Stimulated activated CD4-positive, alpha-beta T cell treated with anti-CD3 and anti-CD28 coated beads, Interleukin-12 subunit alpha, Interleukin-12 subunit beta, amount 100 ng/mL, for 48 hours (primary cell): Measurements from ENCODE around the gene AMMECR1.
"Not testable (repeated sequence)": the region's sequence is repeated elsewhere in the genome, so short reads cannot be mapped to it uniquely, and the experiment has no call there.

ENCODE experiments used
- DNase-seq, 3 donors: peaks; one replicate each; pipeline ENCODE4 v3.0.0-alpha.2; 2020; ENCODE audit warnings: low read depth in 2 of 3, low spot score in 1 of 3

The AMMECR1 gene

DNA sequence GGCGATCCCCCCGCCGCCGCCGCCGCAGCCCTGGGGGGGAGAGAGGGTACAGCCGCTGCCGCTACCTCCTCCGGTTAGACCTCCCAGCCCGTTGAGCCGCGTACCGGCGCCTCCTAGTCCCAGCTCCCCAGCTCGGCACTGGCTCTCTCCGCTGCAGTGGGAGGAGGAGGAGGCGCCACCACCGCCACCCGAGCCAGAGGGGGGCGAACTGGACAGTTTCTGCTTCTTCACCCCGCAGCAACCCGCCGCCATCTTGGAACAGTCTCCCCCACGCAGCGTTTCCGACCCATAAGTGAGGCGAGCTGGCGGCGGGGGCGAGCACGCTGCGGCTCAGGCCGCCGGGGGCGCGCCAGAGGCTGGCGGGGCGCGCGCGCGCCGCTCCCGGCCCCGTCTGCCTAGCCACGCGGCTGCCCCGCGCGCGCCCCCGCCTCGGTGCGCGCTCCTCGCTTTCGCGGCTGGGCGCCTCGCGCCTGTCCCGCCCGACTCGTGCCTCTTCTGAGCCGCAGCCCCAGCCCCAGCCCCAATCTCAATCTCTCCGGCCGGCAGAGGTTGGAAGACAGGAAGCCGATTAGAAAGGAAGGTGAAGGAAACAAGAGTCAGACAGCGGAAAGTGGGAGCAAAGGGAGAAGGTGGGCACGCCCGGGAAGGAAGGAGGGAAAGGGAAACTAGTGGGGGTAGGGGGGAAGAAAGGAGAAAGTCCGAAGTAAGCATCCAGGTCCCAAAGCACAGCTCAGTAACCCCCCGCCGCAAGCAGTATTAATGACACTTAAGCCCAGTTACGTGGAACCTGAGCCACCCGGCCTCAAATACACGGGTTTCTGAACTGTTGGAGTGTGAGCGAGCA lies at the start of gene AMMECR1:
AMMECR1 (minus strand) TSS at position 266 of the 844 bp plus-strand sequence; CDS start at position 252, 14 bp downstream.
- DNase-seq, result peak; percentile 42 to 70 (median 66)

DNA sequence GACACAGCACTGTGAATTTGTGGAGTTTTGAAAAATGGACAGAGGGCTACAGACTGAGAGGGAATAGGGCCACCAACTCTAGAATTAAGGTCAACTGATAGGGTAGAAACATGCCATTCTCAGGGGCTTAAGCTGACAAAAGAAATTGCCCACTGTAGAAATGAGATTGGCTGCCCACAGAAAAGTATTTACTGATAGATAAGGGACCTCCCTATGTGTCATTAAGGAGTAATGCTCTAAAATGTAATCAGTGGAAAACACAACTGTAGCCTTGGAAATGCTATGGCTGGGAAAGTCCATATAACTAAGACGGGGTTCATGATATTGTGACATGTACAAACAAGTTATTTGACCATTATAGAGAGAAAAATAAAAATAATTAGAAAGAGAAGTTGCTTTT lies 45.4 kb upstream of the AMMECR1 start:
- no peak for DNase-seq

DNA sequence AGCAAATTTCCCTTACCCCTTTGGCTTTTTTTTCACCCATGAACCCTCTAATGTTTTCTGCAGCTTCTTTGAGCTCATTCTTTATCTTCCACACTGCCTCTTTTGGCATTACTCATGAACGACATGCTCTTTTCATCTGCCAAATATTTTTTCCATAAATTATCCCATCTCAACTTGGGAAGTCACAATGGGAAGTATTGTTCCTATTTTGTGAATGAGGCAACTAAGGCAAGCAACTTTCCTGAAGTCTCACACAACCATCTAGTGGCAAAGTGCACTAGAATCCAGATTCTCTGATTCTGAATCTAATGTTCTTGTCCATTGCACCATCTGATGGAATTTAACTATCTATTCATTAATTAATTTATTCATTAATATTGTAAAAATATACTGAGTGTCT lies 41.4 kb upstream of the AMMECR1 start:
- no peak for DNase-seq

DNA sequence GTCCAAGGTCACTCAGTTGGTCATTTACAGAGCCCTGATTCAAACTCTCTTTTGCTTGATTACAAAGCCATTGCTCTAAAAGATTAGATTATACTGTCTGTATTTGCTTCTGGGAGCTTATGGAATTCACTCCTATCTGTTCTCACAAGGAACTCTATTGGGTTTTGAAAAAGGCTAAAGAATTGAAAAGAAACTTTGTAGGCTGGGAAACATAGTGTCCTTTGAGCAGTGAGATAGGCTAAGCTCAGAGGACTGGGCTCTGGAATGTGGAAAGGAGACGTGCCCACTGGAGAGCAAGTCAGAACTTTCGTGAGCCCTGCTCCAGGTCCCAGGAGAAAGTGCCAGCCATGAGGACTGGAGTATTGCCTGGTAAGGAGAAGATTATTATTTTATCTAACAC lies 40.7 kb upstream of the AMMECR1 start, which contains the start of gene RTL9:
RTL9 (plus strand) TSS at position 301 of the 400 bp plus-strand sequence. CDS start 91,770 bp downstream, outside the sequence.
- no peak for DNase-seq

DNA sequence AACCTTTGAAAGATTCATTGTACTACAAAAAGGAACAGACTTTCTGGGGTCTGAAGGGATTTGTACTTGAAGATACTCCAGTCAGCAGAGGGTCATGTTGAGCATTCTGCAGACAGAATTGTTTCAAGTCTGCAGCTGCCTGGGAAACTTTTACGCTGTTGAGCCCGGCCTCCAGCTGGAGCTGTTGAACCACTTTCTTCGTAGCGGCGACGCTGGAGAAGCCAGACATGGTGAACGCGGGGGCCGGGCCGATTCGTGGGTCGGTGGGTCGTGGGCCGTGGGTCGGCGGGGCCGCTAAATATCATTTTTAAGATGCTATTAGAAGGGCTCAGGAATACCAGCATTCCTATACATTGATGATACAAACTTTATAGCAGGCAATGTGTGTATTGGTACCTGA lies 28.8 kb upstream of the AMMECR1 start:
- no peak for DNase-seq

DNA sequence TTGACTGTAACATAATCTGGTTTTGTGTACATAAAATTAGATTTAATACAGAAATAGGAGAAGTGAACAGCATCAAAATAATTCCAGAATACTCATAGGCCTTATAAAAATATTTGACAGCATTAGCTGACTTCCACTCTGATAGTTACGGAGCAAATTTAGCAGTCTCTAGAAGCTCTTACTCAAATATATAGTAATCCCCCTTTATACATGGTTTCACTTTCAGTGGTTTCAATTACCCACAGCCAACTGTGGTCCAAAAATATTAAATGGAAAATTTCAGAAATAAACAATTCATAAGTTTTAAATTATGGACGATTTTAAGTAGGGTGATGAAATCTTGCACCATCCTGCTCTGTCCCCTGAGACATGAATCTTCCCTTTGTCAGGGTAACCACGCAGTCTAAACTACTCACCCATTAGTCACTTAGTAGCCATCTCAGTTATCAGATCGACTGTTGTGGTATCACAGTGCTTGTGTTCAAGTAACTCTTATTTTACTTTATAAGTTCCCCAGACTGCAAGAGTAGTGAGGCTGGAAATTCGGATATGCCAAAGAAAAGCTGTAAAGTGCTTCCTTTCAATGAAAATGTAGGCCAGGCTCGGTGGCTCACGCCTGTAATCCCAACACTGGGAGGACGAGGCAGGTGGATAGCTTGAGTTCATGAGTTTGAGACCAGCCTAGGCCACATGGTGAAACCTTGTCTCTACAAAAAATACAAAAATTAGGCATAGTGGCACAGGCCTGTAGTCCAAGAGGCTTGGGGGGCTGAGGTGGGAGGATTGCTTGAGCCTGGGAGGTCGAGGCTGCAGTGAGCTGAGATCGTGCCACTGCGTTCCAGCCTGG lies 23.5 kb upstream of the AMMECR1 start:
- DNase-seq, result no peak

DNA sequence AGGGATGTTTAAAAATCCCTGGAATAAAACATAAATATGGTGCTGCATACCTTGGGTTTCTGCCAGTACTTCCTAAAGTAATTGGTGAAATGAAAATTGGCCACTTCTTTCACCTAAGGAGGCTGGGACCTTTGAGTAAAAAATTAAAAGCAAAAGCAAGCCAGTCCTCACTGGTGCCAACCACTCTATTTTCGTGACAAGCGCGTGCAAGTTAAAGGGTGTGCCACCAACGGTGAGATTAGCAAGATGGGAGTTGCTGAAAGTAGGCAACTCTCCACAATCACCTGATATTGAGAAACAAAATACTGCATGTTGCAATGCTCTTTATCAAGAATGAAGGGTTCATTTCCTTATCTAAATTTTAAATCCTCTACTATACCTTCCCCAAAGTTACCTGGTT lies 21.1 kb upstream of the AMMECR1 start:
- no peak for DNase-seq

DNA sequence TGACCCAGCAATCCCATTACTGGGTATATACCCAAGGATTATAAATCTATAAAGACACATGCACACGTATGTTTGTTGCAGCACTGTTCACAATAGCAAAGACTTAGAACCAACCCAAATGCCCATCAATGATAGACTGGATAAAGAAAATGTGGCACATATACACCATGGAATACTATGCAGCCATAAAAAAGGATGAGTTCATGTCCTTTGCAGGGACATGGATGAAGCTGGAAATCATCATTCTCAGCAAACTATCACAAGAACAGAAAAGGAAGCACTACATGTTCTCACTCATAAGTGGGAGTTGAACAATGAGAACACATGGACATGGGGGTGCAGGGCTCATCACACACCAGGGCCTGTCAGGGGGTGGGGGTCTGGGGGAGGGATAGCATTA lies 15.6 kb upstream of the AMMECR1 start:
- DNase-seq, result not testable (repeated sequence)

DNA sequence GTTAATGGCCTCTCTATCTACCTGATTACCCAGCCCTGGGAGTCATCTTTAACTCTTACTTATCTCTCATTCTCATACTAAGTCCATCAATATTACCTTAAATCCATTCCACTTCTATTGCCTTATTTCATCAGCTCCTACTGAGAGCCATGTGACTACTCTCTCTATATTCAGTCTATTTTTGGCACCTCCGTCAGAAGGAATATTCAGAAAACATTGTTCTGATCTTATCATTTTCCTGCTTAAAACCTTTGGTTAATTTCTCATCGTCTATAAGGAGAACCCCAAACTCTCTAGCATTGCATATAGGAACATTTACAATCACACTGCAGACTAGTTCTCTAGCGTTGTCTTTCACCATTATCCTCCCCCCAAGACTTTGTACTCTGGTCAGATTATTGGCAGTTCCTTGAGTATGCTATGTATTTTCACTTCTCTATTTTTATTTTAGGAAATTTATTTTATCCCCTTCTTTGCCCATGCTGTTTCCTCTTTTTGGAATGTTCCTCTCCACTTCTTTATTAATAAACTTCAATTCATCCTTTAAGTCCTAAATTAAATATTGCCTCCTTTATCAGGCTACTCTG lies 13.7 kb upstream of the AMMECR1 start:
- DNase-seq, result no peak

DNA sequence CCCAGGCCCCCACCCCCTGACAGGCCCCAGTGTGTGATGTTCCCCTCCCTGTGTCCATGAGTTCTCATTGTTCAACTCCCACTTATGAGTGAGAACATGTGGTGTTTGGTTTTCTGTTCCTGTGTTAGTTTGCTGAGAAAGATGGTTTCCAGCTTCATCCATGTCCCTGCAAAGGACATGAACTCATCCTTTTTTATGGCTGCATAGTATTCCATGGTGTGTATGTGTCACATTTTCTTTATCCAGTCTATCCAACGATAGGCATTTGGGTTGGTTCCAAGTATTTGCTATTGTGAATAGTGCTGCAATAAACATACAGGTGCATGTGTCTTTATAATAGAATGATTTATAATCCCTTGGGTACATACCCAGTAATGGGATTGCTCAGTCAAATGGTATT lies 10.7 kb upstream of the AMMECR1 start:
- DNase-seq, result not testable (repeated sequence)

DNA sequence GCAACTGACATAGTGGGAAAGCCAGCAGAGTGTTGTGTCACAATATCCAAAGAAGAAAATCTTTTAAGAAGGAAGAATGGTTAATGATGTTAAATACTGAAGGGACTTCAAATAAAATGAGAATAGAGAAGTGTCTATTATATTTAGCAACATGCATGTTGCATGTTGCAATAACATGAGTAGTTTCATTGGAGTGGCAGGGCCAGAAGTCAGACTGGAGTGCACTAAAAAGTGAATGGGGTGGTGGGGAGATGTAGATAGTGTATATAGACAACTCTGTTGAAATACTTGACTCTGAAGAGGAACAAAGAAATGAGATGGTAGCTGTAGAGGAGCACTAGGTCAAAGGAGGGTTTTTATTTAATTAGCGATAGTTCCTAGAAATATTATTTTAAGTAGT lies 9.5 kb upstream of the AMMECR1 start:
- DNase-seq, result no peak

DNA sequence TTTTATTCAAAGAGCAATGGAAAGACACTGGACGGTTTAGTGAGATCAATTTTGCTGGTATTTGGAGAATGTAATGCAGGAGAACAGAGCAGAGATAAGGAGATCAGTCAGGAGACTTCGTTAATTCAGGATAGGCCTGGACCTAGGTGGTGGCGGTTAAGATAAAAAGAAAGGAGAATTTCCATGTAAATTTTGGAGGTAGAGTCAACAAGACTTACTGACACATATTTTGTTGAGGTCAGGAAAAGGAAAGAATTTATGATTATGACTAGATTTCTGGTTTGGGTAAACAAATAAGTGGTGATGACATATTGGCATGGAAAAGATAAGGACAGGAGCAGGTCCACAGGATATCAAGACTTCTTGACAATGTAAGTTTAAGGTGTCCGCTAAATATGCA lies 8.8 kb upstream of the AMMECR1 start:
- no peak for DNase-seq

DNA sequence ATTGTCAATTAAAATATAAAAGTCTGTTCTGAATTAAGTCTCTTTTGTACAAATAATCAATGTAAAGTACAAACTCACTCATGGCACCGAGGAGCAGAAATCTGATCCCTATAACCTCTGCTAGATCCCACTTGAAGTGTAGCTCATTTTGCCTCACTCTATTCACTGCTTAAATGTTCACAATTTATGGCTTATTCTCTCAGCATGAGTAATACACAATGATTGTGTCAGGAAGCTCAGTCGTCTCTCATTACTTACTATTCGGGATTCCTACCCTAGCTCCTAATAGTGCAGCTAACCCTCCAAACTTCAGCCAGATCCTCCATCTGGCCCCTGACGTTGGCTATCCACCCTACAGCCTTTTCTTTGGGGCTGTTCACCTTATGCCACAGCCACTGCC lies 4.7 kb upstream of the AMMECR1 start:
- no peak for DNase-seq

DNA sequence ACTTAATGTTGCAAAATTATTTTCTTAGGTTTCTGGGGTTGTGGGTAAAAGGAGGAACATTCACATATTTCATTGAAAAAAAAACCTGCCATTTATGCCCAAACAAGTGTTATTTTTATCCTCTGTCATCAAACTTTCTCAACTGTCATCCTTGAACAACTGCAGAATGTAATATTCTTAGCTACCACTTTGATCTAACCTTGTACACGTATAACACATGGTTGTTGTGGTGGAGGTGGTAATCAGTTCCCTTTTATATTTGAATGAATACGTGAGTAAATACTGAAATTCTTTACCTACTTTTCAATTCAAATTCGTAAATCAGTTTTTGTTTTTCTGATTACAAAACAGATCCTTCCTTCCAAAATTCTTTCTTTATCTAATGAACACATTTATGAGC lies 3.8 kb upstream of the AMMECR1 start:
- DNase-seq, result no peak

DNA sequence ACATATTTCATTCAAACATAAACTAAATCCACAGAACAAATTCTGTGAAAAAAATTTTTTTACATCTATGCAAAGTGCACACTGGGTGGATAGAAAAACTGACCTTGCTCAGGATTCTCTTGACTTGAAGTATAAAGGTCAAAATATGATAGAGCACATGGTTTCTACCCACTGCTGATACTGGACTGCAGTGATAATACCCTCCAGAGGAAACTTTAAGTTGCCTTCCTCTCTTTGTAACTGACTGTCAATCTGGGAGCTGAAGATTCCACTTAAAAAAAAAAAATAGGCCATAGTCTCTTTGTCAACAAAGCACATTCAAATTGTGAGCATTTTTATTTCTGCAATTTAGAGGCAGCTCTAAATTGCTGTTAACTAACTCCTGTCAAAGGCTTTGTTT lies 3.2 kb upstream of the AMMECR1 start:
- DNase-seq, result no peak

DNA sequence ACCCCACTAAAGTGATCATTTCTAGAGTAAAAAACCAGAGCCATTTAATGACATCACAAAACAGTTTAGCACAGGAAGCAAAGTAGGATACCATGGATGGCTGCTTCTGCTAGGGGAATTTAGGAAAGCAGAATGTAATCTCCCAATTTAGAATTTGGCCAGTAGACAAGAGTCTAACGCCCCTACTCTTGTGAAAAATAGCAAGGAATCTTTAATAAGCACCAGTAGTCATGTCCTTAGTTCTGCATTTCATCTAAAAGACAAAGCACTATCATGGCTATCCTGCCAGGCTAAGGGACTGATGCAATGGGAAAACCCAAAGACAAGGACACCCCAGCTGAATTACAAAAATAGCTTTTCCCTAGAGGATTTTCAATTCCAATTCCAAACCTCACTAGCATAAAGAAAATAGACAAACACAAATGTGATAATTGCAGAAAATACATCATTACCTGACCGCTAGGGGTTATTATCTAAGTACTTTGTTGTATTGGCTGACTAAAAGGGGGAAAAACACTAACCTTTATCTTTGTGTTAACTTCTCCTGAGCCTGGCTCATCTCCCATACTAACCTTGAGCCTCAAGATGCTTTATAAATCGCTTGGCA lies 2.6 kb upstream of the AMMECR1 start:
- DNase-seq, result no peak

DNA sequence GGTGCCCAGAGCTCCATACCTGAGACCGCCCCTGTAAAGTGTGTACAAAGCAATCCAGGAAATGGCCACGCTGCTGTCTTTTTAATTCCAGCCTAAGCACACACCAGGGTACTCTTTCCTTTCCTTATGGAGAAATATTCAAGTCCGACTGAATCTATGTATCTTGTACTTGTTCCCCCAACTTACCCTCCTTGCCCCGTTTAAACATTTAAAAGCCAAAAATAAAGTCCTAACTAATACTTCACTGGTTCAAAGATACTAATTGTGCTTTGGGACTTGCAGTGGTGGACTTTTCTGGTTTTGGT lies 731 bp upstream of the AMMECR1 start:
- DNase-seq, result no peak

DNA sequence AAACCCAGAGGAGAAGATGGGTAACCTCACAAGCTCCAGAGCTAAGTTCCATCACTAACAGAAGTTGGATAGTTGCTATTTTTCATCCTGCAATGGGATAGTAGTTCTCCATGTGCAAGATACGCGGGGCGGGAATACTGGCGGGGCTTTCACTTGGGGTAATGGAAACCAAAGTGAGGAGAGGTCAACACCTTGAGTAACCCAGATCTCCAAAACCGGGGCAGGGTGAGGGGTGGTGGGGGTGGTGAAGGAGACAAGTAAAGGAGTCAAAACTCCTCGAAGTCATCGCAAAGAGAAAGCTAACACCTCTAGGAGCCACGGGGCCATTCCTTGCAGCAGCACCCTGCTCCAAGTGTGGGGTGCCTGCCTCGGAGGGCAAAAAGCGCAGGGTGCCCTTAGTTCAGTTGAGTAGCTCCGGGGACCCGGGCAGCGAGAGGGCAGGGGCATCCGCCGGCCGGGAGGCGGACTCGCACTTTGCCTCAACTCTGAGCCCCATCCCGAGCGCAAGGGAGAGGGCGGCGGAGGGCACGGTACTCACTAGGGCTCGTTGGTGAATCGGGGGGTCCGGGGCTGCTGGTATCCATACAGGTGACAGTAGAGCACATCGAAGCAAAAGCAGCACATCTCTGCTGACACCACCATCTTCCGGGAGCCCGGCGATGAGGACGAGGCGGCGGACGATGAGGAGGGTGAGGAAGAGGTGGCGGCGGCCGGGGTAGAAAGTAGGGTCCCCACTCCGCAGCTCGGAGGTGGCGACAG lies 645 bp downstream of the AMMECR1 start:
- peak in 1 of 3 donors; percentile 13 for DNase-seq

DNA sequence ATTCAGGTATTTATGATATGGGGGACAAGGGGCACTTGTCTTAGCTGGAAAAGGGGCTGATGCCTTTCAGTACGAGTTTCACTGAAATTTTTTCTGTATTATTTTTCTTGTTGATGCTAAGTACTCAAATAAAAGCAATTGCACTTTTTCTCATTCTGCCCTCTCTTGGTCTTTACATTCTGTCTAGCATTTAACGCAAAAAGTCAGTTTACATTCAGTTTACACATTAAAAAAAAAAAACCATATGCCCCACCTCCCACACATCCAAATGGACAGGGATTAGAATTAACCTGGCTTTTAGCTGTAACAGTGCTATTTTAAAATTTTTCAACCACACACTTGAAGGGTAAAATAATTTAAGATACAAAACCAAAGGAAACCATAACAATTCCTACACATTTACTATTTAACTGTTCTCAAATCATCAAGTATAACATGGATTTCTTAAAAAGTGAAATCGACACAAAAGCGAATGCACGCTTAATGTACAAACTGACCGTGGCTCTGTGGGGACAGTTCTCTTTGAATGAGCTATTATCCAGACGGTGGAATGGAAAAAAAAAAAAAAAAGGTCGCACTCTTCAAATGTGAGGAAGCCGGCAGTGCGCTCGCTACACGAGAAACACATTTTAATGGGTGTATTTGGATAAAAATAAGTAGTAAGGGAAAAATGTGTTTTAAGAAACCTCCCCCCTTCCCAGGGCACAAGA lies 1.4 kb downstream of the AMMECR1 start:
- no peak for DNase-seq

DNA sequence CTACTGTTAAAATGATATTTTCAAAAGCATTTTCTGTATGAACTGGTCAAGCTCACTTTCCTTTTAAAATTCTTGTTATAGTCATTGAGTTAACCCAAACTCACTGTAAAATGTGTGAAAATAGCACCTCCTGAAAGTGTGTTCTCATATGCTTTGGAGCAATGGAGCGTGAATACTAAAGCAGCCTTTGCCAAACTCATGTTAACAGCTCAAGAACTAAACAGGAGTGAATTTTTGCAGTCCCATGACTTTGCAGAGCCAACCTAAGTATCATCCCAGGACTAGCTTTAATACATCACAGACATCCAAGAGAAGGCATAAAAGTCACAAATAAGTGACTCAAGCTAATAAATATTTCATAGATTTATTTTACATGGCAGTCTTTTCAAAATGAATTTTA lies 2.3 kb downstream of the AMMECR1 start:
- no peak for DNase-seq
